Gastroesophageal sphincter (tissue), 4 donors: ENCODE results near the gene PAM16. TPM values are rescaled to one million over a fixed set of nuclear protein-coding genes. Genes with fewer than 3 reads are reported as not detected.

Source experiments
- ATAC-seq: fragments of 150-250 bp; one replicate; pipeline ENCODE4 v1.9.1; 2016; ENCODE audit warnings: mild to moderate bottlenecking, moderate library complexity
- H3K27ac ChIP-seq, 4 donors: fragments of 200-600 bp; sonication (generic) in 3 of 4; 1 replicate in 3 of 4; 2 replicates in 1 of 4; pipeline ENCODE4 v1.5.1; 2016 to 2019
- H3K27me3 ChIP-seq: fragments of 200-600 bp; sonication (generic); one replicate; pipeline ENCODE4 v1.5.1; 2019
- H3K36me3 ChIP-seq, 2 donors: fragments of 200-600 bp; sonication (generic); one replicate each; pipeline ENCODE4 v1.5.1; 2019; ENCODE audit warnings: control low read depth in 1 of 2
- H3K4me1 ChIP-seq, 3 donors: fragments of 200-600 bp; sonication (generic); 1 replicate in 2 of 3; 2 replicates in 1 of 3; pipeline ENCODE4 v1.5.1; 2016 to 2019; ENCODE audit warnings: control low read depth in 2 of 3
- H3K4me3 ChIP-seq, 2 donors: fragments of 200-600 bp; sonication (generic); one replicate each; pipeline ENCODE4 v1.5.1; 2019; ENCODE audit warnings: mild to moderate bottlenecking in 1 of 2, moderate library complexity in 1 of 2
- H3K9me3 ChIP-seq, 3 donors: fragments of 200-600 bp; sonication (generic); one replicate each; pipeline ENCODE4 v1.5.1; 2017 to 2019; ENCODE audit warnings: control low read depth in 2 of 3
- EP300 ChIP-seq: sonication (generic); formaldehyde crosslinking; IDR thresholded peaks from one replicate; pipeline ENCODE4 v1.6.1; 2017; ENCODE audit warnings: antibody characterized with exemption, mild to moderate bottlenecking
- POLR2A ChIP-seq, 2 donors: fragments of 450-650 bp; IDR thresholded peaks; one replicate each; pipeline ENCODE4 v1.6.1; 2017; ENCODE audit warnings: antibody characterized with exemption in 2 of 2, mild to moderate bottlenecking in 2 of 2, moderate library complexity in 1 of 2
- POLR2AphosphoS5 ChIP-seq: sonication (generic); formaldehyde crosslinking; IDR thresholded peaks from one replicate; pipeline ENCODE4 v1.6.1; 2017; ENCODE audit warnings: antibody characterized with exemption
- WGBS, 2 donors: methylation state at CpG; one replicate each; pipeline ENCODE4 v1.1.5; 2018; ENCODE audit warnings: low coverage in 1 of 2; 5-methylcytosine and 5-hydroxymethylcytosine counted together
- total RNA-seq, 4 donors: library from RNA; depleted of rRNA; stranded (reverse); fragments of >200 nt; gene quantifications; one replicate each; pipeline ENCODE4 v1.1.0, GENCODE V29; 2016
- TF ChIP-seq, protein P1 (sequence below), 4 experiments: fragments of 200-600 bp in 2 of 4; fragments of 450-650 bp in 2 of 4; sonication (generic) in 1 of 4; IDR thresholded peaks; one replicate each; pipeline ENCODE4 v1.5.1; 2017 to 2019; ENCODE audit warnings: antibody characterized with exemption in 4 of 4, mild to moderate bottlenecking in 2 of 4, moderate library complexity in 2 of 4

PAM16 gene
- total RNA-seq, 4 donors from 2014 or later = 26.0 to 37.3 (median 34.7) TPM

DNA sequence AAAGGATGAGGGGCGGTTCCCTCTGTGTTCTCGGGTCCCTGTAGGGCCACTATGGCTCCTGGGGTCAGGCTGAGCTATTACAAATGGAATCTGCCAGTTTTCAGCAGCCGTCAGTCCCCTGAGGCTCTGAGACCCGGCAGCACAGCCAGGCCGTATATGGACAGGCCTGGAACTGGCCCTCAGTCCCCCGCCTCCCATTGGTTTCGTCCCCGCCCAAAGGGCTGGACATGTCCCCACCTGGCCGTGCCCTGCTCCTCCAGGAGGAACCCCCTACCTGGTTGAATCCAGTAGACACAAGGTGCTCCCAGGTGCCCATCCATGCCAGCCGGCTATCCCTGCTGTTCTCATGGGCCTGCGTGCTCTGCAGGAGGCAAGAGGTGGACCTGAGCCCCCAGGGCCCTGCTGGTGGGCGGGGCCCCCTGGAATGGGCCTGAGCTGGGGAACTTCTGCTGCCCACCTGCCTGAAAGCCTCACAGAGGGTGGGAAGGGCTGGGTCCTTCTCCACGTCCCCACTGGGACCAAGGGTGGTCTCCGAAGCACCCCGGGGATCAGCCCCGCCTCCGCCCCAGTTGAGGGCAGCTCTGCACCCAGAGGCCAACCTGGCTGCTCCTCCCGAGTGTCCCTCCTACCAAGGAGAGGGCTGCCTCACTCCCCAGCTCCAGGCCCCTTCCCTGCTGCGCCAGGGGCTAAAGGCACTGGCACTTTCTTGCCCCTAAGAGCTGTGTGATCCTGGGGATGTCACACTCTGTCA, 37.3 kb upstream of the PAM16 start:
- TF ChIP-seq POLR2AphosphoS5 (no peak), EP300 (no peak), POLR2A (IDR thresholded peaks at IDR 0.05) (no peak)
- TF ChIP-seq, protein P1, sequence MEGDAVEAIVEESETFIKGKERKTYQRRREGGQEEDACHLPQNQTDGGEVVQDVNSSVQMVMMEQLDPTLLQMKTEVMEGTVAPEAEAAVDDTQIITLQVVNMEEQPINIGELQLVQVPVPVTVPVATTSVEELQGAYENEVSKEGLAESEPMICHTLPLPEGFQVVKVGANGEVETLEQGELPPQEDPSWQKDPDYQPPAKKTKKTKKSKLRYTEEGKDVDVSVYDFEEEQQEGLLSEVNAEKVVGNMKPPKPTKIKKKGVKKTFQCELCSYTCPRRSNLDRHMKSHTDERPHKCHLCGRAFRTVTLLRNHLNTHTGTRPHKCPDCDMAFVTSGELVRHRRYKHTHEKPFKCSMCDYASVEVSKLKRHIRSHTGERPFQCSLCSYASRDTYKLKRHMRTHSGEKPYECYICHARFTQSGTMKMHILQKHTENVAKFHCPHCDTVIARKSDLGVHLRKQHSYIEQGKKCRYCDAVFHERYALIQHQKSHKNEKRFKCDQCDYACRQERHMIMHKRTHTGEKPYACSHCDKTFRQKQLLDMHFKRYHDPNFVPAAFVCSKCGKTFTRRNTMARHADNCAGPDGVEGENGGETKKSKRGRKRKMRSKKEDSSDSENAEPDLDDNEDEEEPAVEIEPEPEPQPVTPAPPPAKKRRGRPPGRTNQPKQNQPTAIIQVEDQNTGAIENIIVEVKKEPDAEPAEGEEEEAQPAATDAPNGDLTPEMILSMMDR (IDR thresholded peaks at IDR 0.05) = no peak
- no peak overlapping the region for H3K4me3 ChIP-seq
- H3K27ac ChIP-seq = peak overlapping the region in 3 of 4 donors; percentile 57 to 67 (median 64)
- ATAC-seq = no peak
- H3K36me3 ChIP-seq = peaks cover 0 to 75% of the 10 kb centered on the region in 2 donors
- no peaks in the 10 kb centered on the region for H3K9me3 ChIP-seq
- H3K4me1 ChIP-seq = peaks cover 0 to 76% (median 23%) of the 10 kb centered on the region in 3 donors
- H3K27me3 ChIP-seq = no peaks in the 10 kb centered on the region
- 100% methylated on average over 1 of the region's 19 CpGs; no CpG with 5 or more reads in 1 of the 2 donors for WGBS, 2 donors

DNA sequence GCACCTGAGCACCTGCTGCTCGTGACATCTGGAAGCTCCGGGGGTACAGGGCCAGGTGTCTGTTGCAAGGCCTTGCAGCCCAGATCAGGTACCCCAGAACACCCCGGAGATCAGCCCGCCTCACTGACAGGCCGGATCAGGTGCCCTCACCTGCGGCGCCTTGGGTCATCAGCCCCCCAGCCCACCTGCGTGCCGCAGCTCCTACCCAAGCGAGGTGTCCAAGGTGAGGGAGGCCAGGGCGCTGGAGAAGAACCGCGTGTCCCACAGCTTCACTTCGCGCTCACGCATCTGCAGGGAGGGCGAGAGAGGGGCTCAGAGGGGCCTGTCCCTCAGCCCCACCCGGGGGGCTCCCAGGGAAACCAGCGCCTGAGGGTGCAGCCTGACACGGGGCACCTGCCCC, 36.7 kb upstream of the PAM16 start:
- Histone ChIP-seq H3K36me3 (peaks cover 0 to 75% of the 10 kb centered on the region in 2 donors), H3K9me3 (no peaks in the 10 kb centered on the region), H3K27me3 (no peaks in the 10 kb centered on the region), H3K4me1 (peaks cover 0 to 70% (median 16%) of the 10 kb centered on the region in 3 donors), H3K27ac (peak overlapping the region in 3 of 4 donors; percentile 31 to 67 (median 64)), H3K4me3 (no peak overlapping the region)
- no CpG with 5 or more reads among the region's 20 CpGs for WGBS, 2 donors
- TF ChIP-seq, protein P1 (IDR thresholded peaks at IDR 0.05) = no peak
- no peak for TF ChIP-seq POLR2AphosphoS5
- no peak for TF ChIP-seq POLR2A (IDR thresholded peaks at IDR 0.05)
- TF ChIP-seq EP300 = no peak
- no peak for ATAC-seq

DNA sequence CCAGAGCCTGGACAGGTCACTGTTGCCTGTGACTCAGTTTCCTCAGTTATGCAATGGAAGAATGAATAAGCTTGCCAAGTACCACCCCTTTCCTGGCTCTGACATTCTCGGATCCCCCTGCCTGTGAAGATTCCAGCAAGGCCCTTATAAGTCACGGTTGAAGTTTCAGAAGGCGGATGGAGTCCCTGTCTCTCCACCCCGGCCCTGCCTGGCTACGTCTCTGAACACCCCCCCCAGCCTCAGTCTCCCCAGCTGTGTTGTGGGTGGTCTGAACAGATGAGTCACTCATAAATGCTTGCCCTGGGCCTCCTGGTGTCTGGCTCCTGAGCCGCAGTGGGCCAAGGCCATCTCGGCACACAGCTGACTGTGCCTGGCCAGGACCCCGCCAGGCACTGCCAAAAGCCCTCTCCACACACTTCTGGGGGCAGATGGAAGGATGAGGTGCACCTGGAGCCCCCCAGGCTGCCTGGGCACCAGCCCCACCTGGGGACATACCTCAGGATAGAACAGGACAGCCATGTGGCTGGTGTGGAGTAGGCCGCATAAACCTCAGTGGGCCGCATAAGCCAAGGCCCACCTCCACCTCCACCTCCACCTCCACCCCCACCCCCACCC, 35.9 kb upstream of the PAM16 start:
- H3K36me3 ChIP-seq = peaks cover 0 to 83% of the 10 kb centered on the region in 2 donors
- H3K9me3 ChIP-seq = no peaks in the 10 kb centered on the region
- ATAC-seq = peak; percentile 8
- H3K27me3 ChIP-seq = no peaks in the 10 kb centered on the region
- H3K4me3 ChIP-seq = no peak overlapping the region
- peak overlapping the region in 3 of 4 donors; percentile 31 to 67 (median 41) for H3K27ac ChIP-seq
- WGBS, 2 donors = 60 to 63% methylated on average over 4 to 5 of the region's 10 CpGs
- H3K4me1 ChIP-seq = peaks cover 0 to 63% (median 11%) of the 10 kb centered on the region in 3 donors
- TF ChIP-seq POLR2A (IDR thresholded peaks at IDR 0.05) (no peak), EP300 (no peak), POLR2AphosphoS5 (no peak)
- TF ChIP-seq, protein P1 (IDR thresholded peaks at IDR 0.05) = no peak

DNA sequence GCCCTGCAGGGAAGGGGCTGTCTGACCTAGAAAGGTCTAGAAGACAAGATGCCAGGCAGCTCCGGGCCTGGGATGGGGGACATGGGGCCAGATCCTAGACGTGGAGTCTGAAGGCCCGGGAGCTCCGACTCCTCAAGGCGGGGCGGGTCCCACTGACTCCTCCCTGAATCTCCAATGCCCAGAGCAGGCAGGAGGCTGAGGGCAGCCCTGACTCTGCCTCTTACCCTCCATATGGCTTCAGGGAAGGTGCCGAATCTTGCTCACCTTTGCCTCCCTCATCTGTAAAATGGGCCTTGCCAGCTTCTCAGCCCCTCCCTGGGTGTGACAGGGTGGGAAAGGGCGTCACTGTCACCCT, 35.3 kb upstream of the PAM16 start:
- Histone ChIP-seq H3K27ac (peak overlapping the region in 3 of 4 donors; percentile 26 to 67 (median 41)), H3K36me3 (peaks cover 0 to 89% of the 10 kb centered on the region in 2 donors), H3K4me3 (no peak overlapping the region), H3K27me3 (no peaks in the 10 kb centered on the region), H3K9me3 (no peaks in the 10 kb centered on the region), H3K4me1 (peaks cover 0 to 59% (median 11%) of the 10 kb centered on the region in 3 donors)
- WGBS, 2 donors = no CpG with 5 or more reads among the region's 8 CpGs
- no peak for ATAC-seq
- TF ChIP-seq, protein P1 (IDR thresholded peaks at IDR 0.05) = no peak
- TF ChIP-seq EP300 (no peak), POLR2A (IDR thresholded peaks at IDR 0.05) (no peak), POLR2AphosphoS5 (no peak)
